PC-3 (cell line): ENCODE data around the gene CTF1. TPM values are rescaled to one million over a fixed set of nuclear protein-coding genes. Genes with fewer than 3 reads are reported as not detected.

Experiments
- ATAC-seq: fragments of 200-7000 bp; cut with Tn5 transposase; 2 replicates; pipeline ENCODE4 v1.9.1; 2020; ENCODE audit warnings: mild to moderate bottlenecking, moderate library complexity
- BruUV-seq: library from RNA; stranded (reverse); fragments of 400-500 nt; replicated peaks from 2 replicates; lab custom pipeline; 2021; lab: Mats Ljungman, UMichigan
- CTCF ChIA-PET: fragments of 300-600 bp; sonication (Branson Sonifier 250); formaldehyde crosslinking; loops from one replicate; lab custom pipeline; 2022; ENCODE audit warnings: antibody characterized with exemption; lab: Charles Lee
- POLR2A ChIA-PET: fragments of 300-600 bp; sonication (Branson Sonifier 250); formaldehyde crosslinking; loops from one replicate; lab custom pipeline; 2022; ENCODE audit warnings: antibody characterized with exemption; ENCODE audit not compliant: unreplicated experiment; lab: Charles Lee
- DNase-seq: peaks from one replicate; pipeline ENCODE4 v3.0.0-alpha.2; 2015
- H2AFZ ChIP-seq: fragments of 300-600 bp; sonication (generic); 2 replicates; pipeline ENCODE4 v1.6.0; 2016; ENCODE audit warnings: antibody characterized with exemption, low read length
- H3F3A ChIP-seq: fragments of 300-600 bp; sonication (generic); one replicate; pipeline ENCODE4 v1.6.0; 2017; ENCODE audit warnings: antibody characterized with exemption, low read length, control low read depth, mild to moderate bottlenecking; ENCODE audit not compliant: unreplicated experiment
- H3K27ac ChIP-seq: fragments of 300-600 bp; sonication (generic); 2 replicates; pipeline ENCODE4 v1.5.1; 2016; ENCODE audit warnings: mild to moderate bottlenecking, low read length
- H3K27me3 ChIP-seq: fragments of 300-600 bp; sonication (generic); 2 replicates; pipeline ENCODE4 v1.6.1; 2016; ENCODE audit warnings: low read length, mixed read lengths
- H3K36me3 ChIP-seq: fragments of 300-600 bp; sonication (generic); 2 replicates; pipeline ENCODE4 v1.6.1; 2016; ENCODE audit warnings: low read depth, mixed run types, low read length, mixed read lengths
- H3K4me1 ChIP-seq: fragments of 300-600 bp; sonication (generic); 2 replicates; pipeline ENCODE4 v1.5.1; 2016; ENCODE audit warnings: low read length; ENCODE audit not compliant: insufficient read depth
- H3K4me2 ChIP-seq: fragments of 300-600 bp; sonication (generic); 2 replicates; pipeline ENCODE4 v1.6.0; 2016; ENCODE audit warnings: low read length
- H3K4me3 ChIP-seq: fragments of 300-600 bp; sonication (generic); 2 replicates; pipeline ENCODE4 v1.5.1; 2016; ENCODE audit warnings: mild to moderate bottlenecking, low read length, mixed read lengths
- H3K79me2 ChIP-seq: fragments of 300-600 bp; sonication (generic); 2 replicates; pipeline ENCODE4 v1.6.1; 2017; ENCODE audit warnings: low read length, mixed read lengths
- H3K9ac ChIP-seq: fragments of 300-600 bp; sonication (generic); 2 replicates; pipeline ENCODE4 v1.6.0; 2016; ENCODE audit warnings: mild to moderate bottlenecking, low read length
- H3K9me2 ChIP-seq: fragments of 300-600 bp; sonication (generic); replicated peaks from 2 replicates; pipeline ENCODE4 v1.6.1; 2016; ENCODE audit warnings: mixed run types, low read length, mixed read lengths
- H3K9me3 ChIP-seq: fragments of 300-600 bp; sonication (generic); 2 replicates; pipeline ENCODE4 v1.6.1; 2016; ENCODE audit warnings: low read length, mixed read lengths
- H4K20me1 ChIP-seq: fragments of 300-600 bp; sonication (generic); 2 replicates; pipeline ENCODE4 v1.6.1; 2016; ENCODE audit warnings: low read length, mixed read lengths
- CTCF ChIP-seq: fragments of 300-600 bp; sonication (generic); conservative IDR thresholded peaks from 2 replicates; pipeline ENCODE4 v1.5.1; 2017; ENCODE audit warnings: antibody characterized with exemption, low read depth, mild to moderate bottlenecking, low read length
- EZH2 ChIP-seq: fragments of 300-600 bp; sonication (generic); IDR thresholded peaks from one replicate; pipeline ENCODE4 v1.6.1; 2017; ENCODE audit warnings: antibody characterized with exemption, mild to moderate bottlenecking, low read length; ENCODE audit not compliant: unreplicated experiment
- intact Hi-C: fragments of 100-400 bp; cut with micrococcal nuclease; formaldehyde crosslinking; loops from 2 replicates; pipeline ENCODE4 v1.9.0; 2023
- total RNA-seq: library from RNA; depleted of rRNA; stranded (reverse); fragments of >200 nt; gene quantifications from 2 replicates; pipeline ENCODE4 v1.2.3, GENCODE V29; 2014

CTF1 gene
- total RNA-seq, 1 experiment from 2014 or later: 0.29 TPM

DNA sequence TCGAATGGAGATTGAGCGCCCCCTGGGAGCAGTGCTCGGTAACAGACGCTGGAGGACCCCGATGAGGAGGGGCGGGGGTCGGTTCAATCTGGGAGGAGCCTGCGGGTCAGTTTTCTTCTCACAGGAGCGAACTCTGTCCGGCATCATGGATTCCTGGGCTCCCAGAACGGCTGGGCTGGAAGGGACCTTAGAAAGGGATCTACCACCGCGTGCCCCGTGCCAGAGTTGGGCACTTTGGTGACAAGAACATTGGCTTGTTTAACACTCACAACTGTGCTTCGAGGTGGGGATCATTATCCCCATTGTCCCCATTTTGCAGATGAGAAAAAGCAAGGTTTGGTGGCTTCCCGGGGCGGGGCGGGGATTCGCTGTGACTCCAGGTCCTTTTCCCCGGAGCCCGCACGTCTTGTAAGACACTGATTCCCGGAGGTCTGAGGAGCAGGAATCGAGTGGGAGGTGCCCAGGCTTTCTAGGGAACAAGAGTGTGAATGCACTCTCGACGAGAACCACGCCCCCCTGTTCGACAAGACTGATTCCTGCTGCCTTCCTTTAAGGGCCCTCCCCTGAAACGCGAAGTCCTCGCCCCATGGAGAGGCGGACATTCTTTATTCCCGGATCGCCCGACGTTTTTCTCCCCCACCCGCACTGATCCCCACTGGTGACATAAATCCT lies 25.5 kb downstream of the CTF1 start:
- Histone ChIP-seq H3F3A (no peaks in the 10 kb centered on the region), H3K79me2 (peaks cover 6% of the 10 kb centered on the region), H3K9me3 (no peaks in the 10 kb centered on the region), H2AFZ (peak overlapping the region; percentile 96), H3K9ac (peak overlapping the region; percentile 63), H3K36me3 (no peaks in the 10 kb centered on the region; the same call in 1 of the 2 replicates), H3K27me3 (no peaks in the 10 kb centered on the region), H3K4me2 (peak overlapping the region; percentile 96), H4K20me1 (no peaks in the 10 kb centered on the region), H3K4me1 (peaks cover 7% of the 10 kb centered on the region), H3K27ac (peak overlapping the region; percentile 51), H3K9me2 (no peaks in the 10 kb centered on the region), H3K4me3 (peak overlapping the region; percentile 78)
- DNase-seq (peak; percentile 72), ATAC-seq (peak; percentile 3)
- no peak for TF ChIP-seq EZH2
- TF ChIP-seq CTCF: peak; percentile 76
- BruUV-seq: no TSS peak
- intact Hi-C loops: loop anchor here (1.0 kb wide), 1 partner anchor 26 kb away; the partner anchor contains the start of gene CTF1
- ChIA-PET CTCF (no interaction called here), POLR2A (no interaction called here)

- Histone ChIP-seq H3K9me3 (no peaks in the 10 kb centered on the region), H3K4me3 (peak overlapping the region; percentile 86), H3K36me3 (no peaks in the 10 kb centered on the region; the same call in 1 of the 2 replicates), H3F3A (no peaks in the 10 kb centered on the region), H3K9me2 (no peaks in the 10 kb centered on the region), H4K20me1 (no peaks in the 10 kb centered on the region), H3K27ac (peak overlapping the region; percentile 78), H3K4me1 (peaks cover 7% of the 10 kb centered on the region), H3K79me2 (peaks cover 6% of the 10 kb centered on the region), H2AFZ (peak overlapping the region; percentile 96), H3K4me2 (peak overlapping the region; percentile 96), H3K9ac (peak overlapping the region; percentile 86), H3K27me3 (no peaks in the 10 kb centered on the region)
- BruUV-seq: TSS peak; percentile 88
- ChIA-PET CTCF (no interaction called here), POLR2A (no interaction called here)
- no peak for TF ChIP-seq CTCF
- intact Hi-C loops: loop anchor here (1.0 kb wide), 1 partner anchor 26 kb away; the partner anchor contains the start of gene CTF1
- DNase-seq: peak; percentile 97
- peak; percentile 86 for ATAC-seq
Observed at GRCh38 chr16:30922420-30922959, 26.1 kb downstream of the CTF1 start.

DNA sequence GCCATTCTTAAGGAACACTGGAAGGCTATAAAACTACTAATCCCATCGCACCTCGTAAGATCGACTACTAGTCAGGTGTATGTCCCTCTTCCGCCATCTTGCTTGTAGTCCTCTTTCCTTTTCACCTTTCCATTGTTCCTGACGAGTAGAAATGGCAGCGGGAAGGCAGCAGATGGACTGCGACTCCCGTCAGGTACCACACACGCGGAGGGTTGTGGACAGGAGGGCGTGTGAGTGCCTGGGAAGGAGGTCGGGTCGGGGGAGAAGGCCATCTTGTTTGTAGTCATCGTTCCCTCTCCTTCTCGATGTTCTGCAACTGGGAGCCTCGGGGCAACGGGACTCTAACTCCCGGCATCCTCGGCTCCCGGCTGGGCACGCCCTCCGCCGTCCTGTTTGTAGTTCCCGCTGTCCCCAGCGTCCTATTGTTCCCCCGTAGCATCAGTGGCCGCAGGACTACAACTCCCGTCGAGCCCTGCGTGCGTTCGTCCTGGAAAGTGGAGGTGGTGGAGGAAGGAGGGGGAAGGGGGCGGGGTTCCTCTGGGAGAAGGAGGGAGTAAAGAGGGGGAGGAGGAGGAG lies 26.6 kb downstream of the CTF1 start:
- DNase-seq: peak; percentile 98
- ChIA-PET CTCF (no interaction called here), POLR2A (no interaction called here)
- Histone ChIP-seq H3K9ac (peak overlapping the region; percentile 86), H3K4me2 (peak overlapping the region; percentile 73), H3K9me3 (no peaks in the 10 kb centered on the region), H3K79me2 (peaks cover 6% of the 10 kb centered on the region), H3F3A (no peaks in the 10 kb centered on the region), H2AFZ (peak overlapping the region; percentile 77), H3K4me1 (peaks cover 7% of the 10 kb centered on the region), H3K27ac (peak overlapping the region; percentile 78), H3K36me3 (no peaks in the 10 kb centered on the region; the same call in 1 of the 2 replicates), H3K9me2 (no peaks in the 10 kb centered on the region), H4K20me1 (no peaks in the 10 kb centered on the region), H3K27me3 (no peaks in the 10 kb centered on the region), H3K4me3 (peak overlapping the region; percentile 86)
- intact Hi-C loops: loop anchor here (1.0 kb wide), 1 partner anchor 27 kb away; the partner anchor contains the start of gene CTF1
- TF ChIP-seq EZH2 (no peak), CTCF (no peak)
- BruUV-seq: TSS peak; percentile 61
- ATAC-seq: peak; percentile 81
